Calu3 (cell line): ENCODE measurements around the gene RBP7. TPM values are rescaled to one million over a fixed set of nuclear protein-coding genes. Genes with fewer than 3 reads are reported as not detected.

Experiments used
- BruUV-seq: library from RNA; stranded (reverse); fragments of 400-500 nt; replicated peaks from 2 replicates; lab custom pipeline; 2021; lab: Mats Ljungman, UMichigan
- CTCF ChIA-PET: fragments of 300-600 bp; sonication (Branson Sonifier 250); formaldehyde crosslinking; loops from one replicate; lab custom pipeline; 2022; ENCODE audit warnings: antibody characterized with exemption; lab: Charles Lee
- DNase-seq: peaks from one replicate; pipeline ENCODE4 v3.0.0; 2022
- H3K27ac Mint-ChIP-seq: one replicate; pipeline ENCODE4 v1.8.0; 2022; ENCODE audit warnings: mixed read lengths; ENCODE audit not compliant: unreplicated experiment
- H3K27me3 Mint-ChIP-seq: one replicate; pipeline ENCODE4 v1.8.0; 2022; ENCODE audit warnings: mixed read lengths; ENCODE audit not compliant: unreplicated experiment
- H3K36me3 Mint-ChIP-seq: one replicate; pipeline ENCODE4 v1.8.0; 2022; ENCODE audit warnings: mild to moderate bottlenecking, moderate library complexity, mixed read lengths; ENCODE audit not compliant: insufficient read depth, unreplicated experiment
- H3K4me1 Mint-ChIP-seq: one replicate; pipeline ENCODE4 v1.8.0; 2022; ENCODE audit warnings: mild to moderate bottlenecking, low read depth, mixed read lengths; ENCODE audit not compliant: unreplicated experiment
- H3K4me3 Mint-ChIP-seq: one replicate; pipeline ENCODE4 v1.8.0; 2022; ENCODE audit warnings: mild to moderate bottlenecking, low read depth, moderate library complexity, mixed read lengths; ENCODE audit not compliant: unreplicated experiment
- H3K9me3 Mint-ChIP-seq: one replicate; pipeline ENCODE4 v1.8.0; 2022; ENCODE audit warnings: low read depth, mixed read lengths; ENCODE audit not compliant: unreplicated experiment
- CTCF ChIP-seq: fragments of 200-600 bp; IDR thresholded peaks from one replicate; pipeline ENCODE4 v1.8.0; 2022; ENCODE audit warnings: antibody characterized with exemption; ENCODE audit not compliant: unreplicated experiment
- intact Hi-C: fragments of 100-400 bp; cut with micrococcal nuclease; formaldehyde crosslinking; loops from one replicate; pipeline ENCODE4 v1.10.0; 2022; ENCODE audit not compliant: unreplicated experiment
- total RNA-seq: library from RNA; stranded (reverse); gene quantifications from 2 replicates; pipeline ENCODE4 v1.2.3, GENCODE V29; 2022

The RBP7 gene
- total RNA-seq, 1 experiment from 2014 or later: 0.83 TPM

DNA sequence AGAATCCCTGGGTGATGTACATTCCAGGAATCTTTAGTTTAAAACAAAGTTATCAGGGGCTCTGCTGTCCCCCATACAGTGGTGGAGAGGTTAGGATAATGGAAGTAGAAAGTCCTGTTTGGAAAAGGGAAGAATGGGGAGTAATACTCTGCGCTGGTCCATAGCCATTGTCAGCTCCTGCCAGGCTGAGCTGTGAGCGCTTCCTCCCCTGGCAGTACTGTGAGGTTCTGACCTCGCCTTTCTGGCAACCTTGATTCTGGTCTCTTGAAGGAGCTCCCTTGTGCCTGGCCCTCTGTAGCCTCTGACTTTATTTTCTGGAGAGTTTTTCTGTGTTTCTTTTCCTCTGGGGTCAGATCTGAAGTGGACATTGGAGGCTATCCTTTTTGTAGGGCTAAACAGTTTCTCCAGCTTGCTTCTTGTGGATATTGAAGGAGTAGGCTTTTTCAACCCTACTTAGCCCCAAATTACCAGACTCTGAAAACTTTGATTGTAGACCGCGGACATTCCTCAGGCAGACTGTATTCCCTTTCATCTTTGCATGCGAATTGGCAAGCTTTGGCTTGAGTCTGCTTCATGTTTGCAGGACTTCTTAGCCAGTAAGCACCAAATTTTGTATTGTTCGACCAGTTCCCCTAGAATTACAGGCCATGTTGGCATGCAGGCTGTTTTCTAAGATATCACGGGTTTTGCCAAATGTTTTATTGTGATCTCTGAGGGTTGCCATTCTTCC lies 49.5 kb downstream of the RBP7 start:
- Mint-ChIP-seq H3K4me3 (no peak overlapping the region), H3K4me1 (peaks cover 10% of the 10 kb centered on the region), H3K27me3 (no peaks in the 10 kb centered on the region), H3K36me3 (no peaks in the 10 kb centered on the region), H3K9me3 (no peaks in the 10 kb centered on the region), H3K27ac (no peak overlapping the region)
- no peak for DNase-seq
- intact Hi-C loops: no loop called here
- CTCF ChIA-PET: interaction anchor here (0.6 kb wide), 1 partner anchor 66 kb away, joined by 8 read pairs; no protein-coding TSS in a partner anchor
- no peak for TF ChIP-seq CTCF
- BruUV-seq: no TSS peak

DNA sequence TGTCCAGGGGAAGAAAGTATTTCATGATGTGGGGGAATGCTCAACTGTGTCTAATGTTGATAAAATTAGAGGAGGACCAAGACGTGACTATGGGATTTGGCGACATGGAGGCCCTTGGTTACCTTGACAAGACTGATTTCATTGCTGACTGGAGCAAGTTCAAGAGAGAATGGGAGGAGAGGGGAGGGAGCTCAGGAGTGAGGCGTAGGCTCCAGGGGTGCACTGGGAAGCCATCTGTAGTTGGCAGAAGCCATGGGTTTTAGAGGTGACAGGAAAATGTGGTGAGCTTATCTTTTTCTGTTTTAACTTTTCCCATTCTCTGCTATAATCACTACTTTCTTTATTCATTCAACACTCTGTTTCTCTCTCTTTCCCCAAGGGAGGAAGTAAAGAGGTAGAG lies 51.6 kb downstream of the RBP7 start:
- no peak overlapping the region for H3K4me3 Mint-ChIP-seq
- CTCF ChIA-PET: no interaction called here

DNA sequence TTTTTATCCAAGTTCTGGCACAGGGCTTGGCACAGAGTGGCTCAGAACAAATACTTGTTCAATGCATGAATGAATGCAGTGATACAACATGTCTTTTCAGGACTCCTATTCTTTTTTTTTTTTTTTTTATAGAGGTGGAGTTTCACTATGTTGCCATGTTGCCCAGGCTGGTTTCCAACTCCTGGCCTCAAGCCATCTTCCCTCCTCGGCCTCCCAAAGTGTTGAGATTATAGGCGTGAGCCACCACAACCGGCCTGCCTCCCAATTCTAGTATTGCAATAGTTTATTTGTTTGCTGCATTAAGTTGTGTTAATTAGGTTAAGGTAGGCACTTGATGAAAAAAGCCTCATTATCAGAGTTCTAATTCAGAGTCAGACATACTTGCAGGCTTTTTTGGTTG lies 53.6 kb downstream of the RBP7 start:
- CTCF ChIA-PET: no interaction called here
- TF ChIP-seq CTCF: no peak
- peaks cover 3% of the 10 kb centered on the region for H3K4me1 Mint-ChIP-seq
- H3K36me3 Mint-ChIP-seq: no peaks in the 10 kb centered on the region
- no peak overlapping the region for H3K27ac Mint-ChIP-seq
- intact Hi-C loops: no loop called here
- H3K4me3 Mint-ChIP-seq: no peak overlapping the region
- DNase-seq: no peak
- no TSS peak for BruUV-seq
- no peaks in the 10 kb centered on the region for H3K27me3 Mint-ChIP-seq
- no peaks in the 10 kb centered on the region for H3K9me3 Mint-ChIP-seq

More for the DNA sequence above, 51.6 kb downstream of the RBP7 start:
- Mint-ChIP-seq H3K27me3 (no peaks in the 10 kb centered on the region), H3K9me3 (no peaks in the 10 kb centered on the region), H3K36me3 (no peaks in the 10 kb centered on the region), H3K27ac (no peak overlapping the region), H3K4me1 (peaks cover 10% of the 10 kb centered on the region)
- BruUV-seq: no TSS peak
- no peak for TF ChIP-seq CTCF
- intact Hi-C loops: no loop called here
- no peak for DNase-seq

GRCh38 chr1:10051656-10052055 lies 54.6 kb downstream of the RBP7 start:
- no peaks in the 10 kb centered on the region for H3K9me3 Mint-ChIP-seq
- intact Hi-C loops: no loop called here
- H3K27me3 Mint-ChIP-seq: no peaks in the 10 kb centered on the region
- BruUV-seq: no TSS peak
- CTCF ChIA-PET: no interaction called here
- no peak for TF ChIP-seq CTCF
- H3K4me3 Mint-ChIP-seq: no peak overlapping the region
- DNase-seq: no peak
- H3K4me1 Mint-ChIP-seq: no peaks in the 10 kb centered on the region
- no peak overlapping the region for H3K27ac Mint-ChIP-seq
- H3K36me3 Mint-ChIP-seq: no peaks in the 10 kb centered on the region
